Measurements from ENCODE around the gene ZNF563. TPM values are rescaled to one million over a fixed set of nuclear protein-coding genes. Genes with fewer than 3 reads are reported as not detected.

ZNF563 gene
- total and polyA plus RNA-seq, 12 donors = 1.6 to 6.2 (median 4.2) TPM

GRCh38 chr19:12331211-12331941, 2.1 kb downstream of the ZNF563 start:
- intact Hi-C loops (cut with DNase I) = loop anchor here in 4 of 10 donors (5.0 kb wide), 2 partner anchors 36 to 39 kb away; partner anchors contain the start of genes ZNF44 (in 4 of the 4) and ZNF442 (in 1 of the 4)

GRCh38 chr19:12330340-12330739, 3.1 kb downstream of the ZNF563 start:
- ATAC-seq = no peak
- H3K4me1 ChIP-seq = peaks cover 0 to 29% (median 18%) of the 10 kb centered on the region in 9 donors
- H3K9me3 ChIP-seq = no peaks in the 10 kb centered on the region
- peak overlapping the region in 6 of 10 donors; percentile 91 to 98 (median 94) for H3K27ac ChIP-seq
- WGBS, 2 donors = 94 to 98% methylated on average over 4 of the region's 4 CpGs
- no peaks in the 10 kb centered on the region for H3K36me3 ChIP-seq
- no peaks in the 10 kb centered on the region for H3K27me3 ChIP-seq
- no peak for DNase-seq
- H3K4me3 ChIP-seq = no peak overlapping the region
- no peak for TF ChIP-seq CTCF (IDR thresholded peaks at IDR 0.05)
- intact Hi-C loops (cut with DNase I) = loop anchor here in 4 of 10 donors (5.0 kb wide), 2 partner anchors 37 to 38 kb away; partner anchors contain the start of genes ZNF44 (in 4 of the 4) and ZNF442 (in 1 of the 4)

More at GRCh38 chr19:12331211-12331941, 2.1 kb downstream of the ZNF563 start:
- Histone ChIP-seq H3K4me1 (peaks cover 0 to 29% (median 18%) of the 10 kb centered on the region in 9 donors), H3K27ac (peak overlapping the region in 9 of 10 donors; percentile 28 to 98 (median 92)), H3K9me3 (no peaks in the 10 kb centered on the region), H3K36me3 (no peaks in the 10 kb centered on the region), H3K4me3 (peak overlapping the region in 2 of 10 donors; percentile 77 to 96), H3K27me3 (no peaks in the 10 kb centered on the region)
- WGBS, 2 donors = 60 to 67% methylated on average over 4 of the region's 4 CpGs
- peak in 6 of 8 donors; percentile 24 to 48 (median 34) for ATAC-seq
- peak in 1 of 2 donors; percentile 20 for DNase-seq
- no peak for TF ChIP-seq CTCF (IDR thresholded peaks at IDR 0.05)

- DNase-seq (no peak), ATAC-seq (no peak)
- Histone ChIP-seq H3K9me3 (peaks cover 0 to 36% (median 0%) of the 10 kb centered on the region in 11 donors), H3K27me3 (no peaks in the 10 kb centered on the region), H3K4me1 (peaks cover 0 to 2% (median 0%) of the 10 kb centered on the region in 9 donors), H3K27ac (no peak overlapping the region), H3K4me3 (no peak overlapping the region), H3K36me3 (peaks cover 0 to 35% (median 19%) of the 10 kb centered on the region in 9 donors)
- TF ChIP-seq CTCF (IDR thresholded peaks at IDR 0.05) = no peak
- intact Hi-C loops (cut with DNase I) = no loop called here
These were observed 7.7 kb downstream of the ZNF563 start for GRCh38 chr19:12325690-12326089.

DNA sequence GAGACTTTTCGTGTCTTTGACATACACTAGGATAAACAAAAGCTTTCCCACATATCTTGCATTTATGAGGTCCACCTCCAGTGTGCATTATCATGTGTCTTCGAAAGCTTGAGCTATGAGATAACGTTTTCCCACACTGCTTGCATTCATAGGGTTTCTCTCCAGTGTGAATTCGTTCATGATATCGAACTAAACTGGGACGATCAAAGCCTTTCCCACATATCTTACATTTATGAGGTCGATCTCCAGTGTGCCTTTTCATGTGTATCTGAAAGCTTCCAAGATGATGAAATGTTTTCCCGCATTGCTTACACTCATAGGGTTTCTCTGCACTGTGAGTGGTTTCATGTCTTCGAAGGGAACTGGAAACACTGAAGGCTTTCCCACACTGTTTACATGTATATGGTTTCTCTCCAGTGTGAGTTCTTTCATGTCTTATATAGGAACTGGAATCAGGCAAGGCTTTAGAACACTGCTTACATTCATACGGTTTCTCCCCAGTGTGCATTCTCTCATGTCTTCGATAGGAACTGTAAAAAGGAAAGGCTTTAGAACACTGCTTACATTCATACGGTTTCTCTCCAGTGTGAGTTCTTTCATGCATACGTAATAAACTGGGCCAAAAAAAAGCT, 14.5 kb downstream of the ZNF563 start:
- intact Hi-C loops (cut with DNase I) = no loop called here
- H3K4me1 ChIP-seq = no peaks in the 10 kb centered on the region
- no peaks in the 10 kb centered on the region for H3K27me3 ChIP-seq
- no peak overlapping the region for H3K27ac ChIP-seq
- ATAC-seq (no peak), DNase-seq (no peak)
- H3K4me3 ChIP-seq = no peak overlapping the region
- H3K9me3 ChIP-seq = peaks cover 0 to 92% (median 2%) of the 10 kb centered on the region in 11 donors
- WGBS, 2 donors = 95 to 96% methylated on average over 13 of the region's 13 CpGs
- TF ChIP-seq CTCF (IDR thresholded peaks at IDR 0.05) = no peak
- H3K36me3 ChIP-seq = peaks cover 0 to 74% (median 47%) of the 10 kb centered on the region in 9 donors

All from heart right ventricle (tissue), 16 donors.